Stimulated activated CD8-positive, alpha-beta memory T cell treated with anti-CD3 and anti-CD28 coated beads, Interleukin-15, amount 100 ng/mL, for 4 hours (primary cell): Measurements from ENCODE around the gene MIGA1.
"Not testable (repeated sequence)": the region's sequence is repeated elsewhere in the genome, so short reads cannot be mapped to it uniquely, and the experiment has no call there.

Source experiments
- DNase-seq, 2 donors: peaks; one replicate each; pipeline ENCODE4 v3.0.0-alpha.2; 2020; ENCODE audit warnings: low read depth in 2 of 2

MIGA1 gene

GRCh38 chr1:77779529-77780281, at the start of gene MIGA1:
Gene MIGA1, plus strand, starts transcription at chr1:77779649. Its CDS starts 3,604 bp downstream, at chr1:77783253.
- peak; percentile 60 to 78 for DNase-seq

- DNase-seq, result no peak
Observed at GRCh38 chr1:77732090-77732489, 47.4 kb upstream of the MIGA1 start.

- DNase-seq, result no peak
Observed at GRCh38 chr1:77739235-77739634, 40.2 kb upstream of the MIGA1 start.

- no peak for DNase-seq
Observed at GRCh38 chr1:77741316-77741715, 38.1 kb upstream of the MIGA1 start.

- DNase-seq, result no peak
Observed at GRCh38 chr1:77742011-77742555, 37.4 kb upstream of the MIGA1 start.

GRCh38 chr1:77744576-77744975, 34.9 kb upstream of the MIGA1 start:
- DNase-seq, result no peak

GRCh38 chr1:77749489-77749888, 30.0 kb upstream of the MIGA1 start:
- not testable (repeated sequence) for DNase-seq

- no peak for DNase-seq
Observed at GRCh38 chr1:77756052-77756754, 23.2 kb upstream of the MIGA1 start.

GRCh38 chr1:77757066-77757584, 22.3 kb upstream of the MIGA1 start:
- DNase-seq, result no peak

- no peak for DNase-seq
Observed at GRCh38 chr1:77757603-77758002, 21.8 kb upstream of the MIGA1 start.

- peak; percentile 69 to 78 for DNase-seq
Observed at GRCh38 chr1:77759071-77760028, 20.1 kb upstream of the MIGA1 start, which contains the start of gene USP33. Gene USP33, minus strand, starts transcription at chr1:77759852. Its CDS starts 18,155 bp downstream, at chr1:77741697.

GRCh38 chr1:77762072-77762476, 17.4 kb upstream of the MIGA1 start:
- no peak for DNase-seq

GRCh38 chr1:77768006-77768405, 11.4 kb upstream of the MIGA1 start:
- DNase-seq, result no peak

GRCh38 chr1:77776007-77776700, 3.3 kb upstream of the MIGA1 start:
- DNase-seq, result no peak

GRCh38 chr1:77781683-77782082, 2.2 kb downstream of the MIGA1 start:
- no peak for DNase-seq

GRCh38 chr1:77783141-77783540, 3.7 kb downstream of the MIGA1 start:
- no peak for DNase-seq

- DNase-seq, result not testable (repeated sequence)
Observed at GRCh38 chr1:77786093-77786741, 6.8 kb downstream of the MIGA1 start.

GRCh38 chr1:77794550-77794949, 15.1 kb downstream of the MIGA1 start:
- no peak for DNase-seq

GRCh38 chr1:77796695-77797405, 17.4 kb downstream of the MIGA1 start:
- DNase-seq, result no peak

- DNase-seq, result no peak
Observed at GRCh38 chr1:77797991-77798390, 18.5 kb downstream of the MIGA1 start.
